Glomerular endothelial cell (primary cell): Measurements from ENCODE around the gene B3GNT8. TPM values are rescaled to one million over a fixed set of nuclear protein-coding genes. Genes with fewer than 3 reads are reported as not detected.
"Not testable (repeated sequence)": the region's sequence is repeated elsewhere in the genome, so short reads cannot be mapped to it uniquely, and the experiment has no call there.

Experiments
- DNase-seq: peaks from one replicate; pipeline ENCODE4 v3.0.0-alpha.2; 2011; ENCODE audit warnings: low read depth, low spot score; ENCODE audit errors: extremely low read depth
- total RNA-seq: library from RNA; depleted of rRNA; stranded (reverse); fragments of >200 nt; gene quantifications from 2 replicates; pipeline ENCODE4 v1.2.3, GENCODE V29; 2015

Gene B3GNT8
- total RNA-seq, 1 donor from 2014 or later = 5.5 TPM

DNA sequence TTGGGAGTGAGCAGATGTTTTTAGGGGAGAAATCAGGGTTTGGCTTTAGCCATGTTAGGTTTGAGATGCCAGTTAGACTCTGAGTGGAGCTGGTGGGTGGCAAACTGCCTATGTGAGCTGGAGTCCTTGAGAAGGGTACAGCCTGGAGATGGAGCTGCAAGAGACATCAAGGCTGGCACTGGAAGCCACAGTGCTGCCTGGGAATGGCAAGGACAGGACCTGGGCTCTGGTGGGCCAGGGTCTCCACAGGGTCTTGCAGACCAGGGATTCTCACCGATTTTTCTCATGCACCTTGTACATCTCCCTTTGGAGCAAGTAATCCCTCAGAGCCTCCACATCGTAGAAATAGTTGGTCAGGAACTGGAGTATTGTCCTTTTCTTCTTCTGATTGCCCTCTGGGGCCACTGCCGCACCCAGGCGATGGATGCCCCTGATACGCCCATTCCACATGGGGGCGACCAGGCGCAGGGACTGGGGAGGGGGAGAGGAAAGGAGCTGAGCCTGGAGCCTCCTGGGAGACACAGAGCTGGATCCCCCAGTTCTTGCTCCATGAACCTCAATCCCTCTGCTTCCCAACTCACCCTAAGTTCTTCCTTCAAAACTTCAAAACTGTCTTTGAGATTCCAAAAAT is 10.9 kb upstream of the B3GNT8 start:
- no peak for DNase-seq

DNA sequence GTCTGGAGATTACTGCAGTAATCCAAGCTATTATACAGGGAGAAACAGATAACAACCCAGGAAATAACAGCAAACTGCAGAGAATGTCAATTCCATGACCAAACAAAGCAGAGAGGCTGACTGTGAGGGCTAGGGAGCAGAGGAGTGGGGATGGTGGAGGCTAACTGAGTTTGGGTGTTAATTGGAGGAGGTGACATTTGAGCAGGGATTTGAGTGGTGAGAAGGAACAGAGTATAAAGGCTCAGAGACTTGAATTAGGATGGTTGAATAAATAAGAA is 9.4 kb upstream of the B3GNT8 start:
- DNase-seq = no peak

GRCh38 chr19:41435936-41436673 is 8.9 kb upstream of the B3GNT8 start:
- no peak for DNase-seq

DNA sequence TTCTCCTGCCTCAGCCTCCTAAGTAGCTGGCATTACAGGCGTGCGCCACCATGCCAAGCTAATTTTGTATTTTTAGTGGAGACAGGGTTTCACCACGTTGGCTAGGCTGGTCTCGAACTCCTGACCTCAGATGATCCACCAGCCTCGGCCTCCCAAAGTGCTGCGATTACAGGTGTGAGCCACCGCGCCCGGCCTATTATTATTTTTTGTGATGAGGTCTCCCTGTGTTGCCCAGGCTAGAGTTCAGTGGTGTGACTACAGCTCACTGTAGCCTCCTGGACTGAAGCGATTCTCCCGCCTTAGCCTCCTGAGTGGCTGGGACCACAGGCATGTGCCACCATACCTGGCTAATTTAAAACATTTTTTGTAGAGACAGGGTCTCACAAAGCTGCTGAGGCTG is 8.2 kb upstream of the B3GNT8 start:
- not testable (repeated sequence) for DNase-seq

GRCh38 chr19:41434450-41434849 is 7.3 kb upstream of the B3GNT8 start:
- DNase-seq = no peak

DNA sequence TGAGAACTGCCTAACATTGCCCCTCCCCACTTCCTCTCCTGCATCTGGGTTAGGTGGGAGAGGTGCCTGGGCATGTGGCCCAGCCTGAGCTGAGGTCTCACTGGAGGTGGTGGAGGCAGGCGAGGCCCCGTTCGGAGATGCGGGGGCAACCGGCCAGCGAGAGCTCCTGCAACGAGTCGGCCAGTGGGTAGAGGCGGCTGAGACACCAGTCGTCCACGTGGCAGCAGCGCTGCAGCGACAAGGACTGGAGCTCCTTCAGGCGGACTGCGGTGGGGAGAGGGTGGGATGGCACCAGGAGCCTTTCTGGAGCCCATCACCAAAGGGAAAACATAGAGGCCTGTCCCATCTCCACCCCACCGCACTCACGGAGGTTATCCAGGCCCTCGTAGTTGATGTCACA is 6.0 kb upstream of the B3GNT8 start:
- no peak for DNase-seq

DNA sequence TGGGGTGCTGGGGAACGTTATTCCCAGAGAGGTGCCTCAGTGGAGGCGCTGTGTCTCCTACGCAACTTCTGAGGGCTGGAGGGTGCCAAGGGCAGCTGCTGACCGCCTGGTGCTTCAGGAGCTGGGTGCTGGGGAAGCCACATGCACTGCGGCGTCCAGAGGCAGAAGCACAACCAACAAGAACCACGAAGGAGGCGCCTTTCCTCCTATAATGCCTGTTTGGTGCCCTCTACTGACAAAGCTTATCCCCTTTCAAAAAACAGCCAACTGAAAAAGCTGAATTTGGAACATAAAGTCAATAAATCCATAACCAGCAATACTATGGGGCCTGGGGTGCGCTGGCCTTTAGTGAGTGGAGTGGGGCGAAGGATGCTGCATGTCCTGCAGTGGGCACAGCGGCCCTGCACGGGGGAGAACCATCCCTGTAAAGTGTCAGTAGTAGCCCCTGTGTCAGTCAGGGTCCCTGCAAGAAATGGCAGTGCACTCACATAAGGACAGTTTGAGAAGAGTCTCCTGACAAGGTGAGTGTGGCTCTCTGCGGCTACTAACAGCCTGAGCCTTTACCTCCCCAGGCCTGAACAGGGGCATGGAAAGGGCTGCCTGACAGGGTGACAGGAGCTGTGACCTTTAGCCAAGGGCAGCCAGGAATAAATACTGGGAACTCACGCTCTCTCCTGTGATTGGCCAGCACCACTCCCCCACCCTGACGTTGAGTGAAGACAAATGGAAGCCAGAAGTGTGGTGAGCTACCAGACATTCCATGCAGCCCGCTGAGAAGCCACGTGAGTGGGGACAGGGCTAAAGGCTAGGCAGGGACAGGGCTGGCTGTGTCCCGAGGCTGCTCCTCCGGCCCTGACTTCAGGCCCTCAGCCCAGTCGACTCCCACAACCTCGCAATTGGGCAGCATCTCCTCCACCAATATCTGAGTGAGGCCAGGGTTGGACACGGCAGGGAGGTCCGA is 4.5 kb upstream of the B3GNT8 start:
- no peak for DNase-seq

- DNase-seq = no peak
Measured at GRCh38 chr19:41430922-41431321, 3.7 kb upstream of the B3GNT8 start.

DNA sequence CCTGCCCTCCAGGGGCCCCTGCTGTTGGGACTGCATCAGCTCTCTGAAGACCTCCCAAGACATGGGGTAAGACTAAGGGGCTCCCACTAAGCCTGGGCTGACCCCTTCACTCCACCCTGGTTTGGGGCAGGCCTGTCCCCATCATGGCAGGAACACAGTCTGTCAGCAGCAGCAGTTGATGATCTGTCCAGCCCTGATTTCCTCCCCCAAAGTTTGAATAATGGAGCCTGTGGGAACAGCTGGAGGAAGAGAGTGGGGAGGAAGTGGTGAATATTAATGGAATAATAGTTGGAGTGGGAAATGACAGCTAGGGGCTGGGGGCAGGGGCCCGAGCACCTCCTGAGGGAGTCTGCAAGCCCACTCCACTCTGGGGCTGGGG is 1.3 kb upstream of the B3GNT8 start:
- DNase-seq = no peak

DNA sequence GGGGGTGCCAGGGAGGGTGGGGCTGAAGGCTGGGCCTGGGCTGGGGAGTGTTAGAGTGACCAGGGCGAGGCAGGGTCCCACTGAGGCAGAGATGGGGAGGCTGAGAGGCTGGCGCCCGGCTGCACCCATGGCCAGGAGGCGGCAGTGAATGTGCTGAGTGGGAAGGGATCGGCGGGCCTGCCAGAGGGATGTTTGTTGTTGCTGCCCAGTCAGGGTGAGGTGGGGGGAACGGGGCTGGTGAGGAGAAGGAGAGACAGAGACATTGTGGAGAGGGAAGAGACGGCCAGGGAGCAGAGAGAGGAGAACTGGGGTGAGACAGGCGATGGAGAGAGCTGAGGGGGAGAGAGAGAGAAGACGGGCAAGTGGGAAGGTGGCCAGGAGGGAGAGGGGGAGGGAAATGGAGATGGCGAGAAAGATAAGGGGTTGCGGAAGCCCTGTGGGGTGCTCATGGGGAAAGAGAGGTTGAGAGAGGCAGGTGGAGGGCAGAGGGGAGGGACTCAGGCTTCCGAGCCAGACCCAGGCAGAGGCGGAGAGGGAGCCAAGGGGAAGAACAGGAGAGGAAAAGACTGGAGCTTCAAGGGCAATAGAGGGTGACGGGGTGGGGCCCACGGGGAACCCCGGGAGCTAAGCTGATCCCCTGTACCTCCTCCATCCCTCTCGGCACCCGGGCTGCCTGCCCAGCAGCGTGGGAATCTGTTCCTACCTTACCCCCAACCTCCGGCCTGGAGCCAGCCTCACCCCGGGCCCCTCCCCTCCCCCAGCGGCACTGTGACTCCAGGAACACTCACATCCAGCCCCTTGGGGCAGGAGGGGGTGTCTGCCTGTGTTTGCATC is 690 bp upstream of the B3GNT8 start:
- no peak for DNase-seq

DNA sequence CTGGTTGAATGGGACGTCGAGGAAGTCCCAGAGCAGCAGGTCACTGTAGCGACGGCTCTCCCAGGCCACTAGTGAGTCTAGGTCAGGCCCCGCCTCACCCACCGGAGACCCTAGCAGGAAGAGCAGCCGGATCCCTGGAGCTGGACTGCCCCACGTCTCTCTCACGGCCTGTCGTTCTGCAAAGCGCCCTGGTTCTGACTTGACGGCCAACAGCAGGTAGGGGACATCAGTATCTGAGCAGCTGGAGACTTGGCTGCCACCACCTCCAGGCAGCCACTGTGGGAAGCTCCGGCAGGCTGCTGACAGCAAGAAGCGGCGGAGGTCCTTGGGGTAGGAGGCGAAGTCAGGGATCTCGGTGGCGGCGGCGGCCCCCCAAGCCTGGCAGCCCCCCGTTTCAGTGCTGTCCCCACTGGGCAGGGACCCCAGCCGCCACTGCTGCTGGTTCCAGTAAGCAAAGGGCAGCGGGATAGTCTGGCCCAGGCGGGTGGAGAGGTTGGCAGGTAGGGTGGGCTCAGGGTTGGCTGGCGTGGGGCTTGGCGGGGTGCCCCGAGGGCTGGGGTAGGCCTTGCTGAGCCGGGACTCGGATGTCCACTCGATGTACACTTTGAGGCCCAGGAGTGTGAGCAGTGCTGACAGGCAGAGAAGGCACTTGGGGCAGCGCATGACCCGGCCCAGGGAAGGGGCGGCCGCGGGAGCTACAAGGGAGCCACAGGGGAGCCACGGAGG is 895 bp downstream of the B3GNT8 start:
- DNase-seq = no peak

DNA sequence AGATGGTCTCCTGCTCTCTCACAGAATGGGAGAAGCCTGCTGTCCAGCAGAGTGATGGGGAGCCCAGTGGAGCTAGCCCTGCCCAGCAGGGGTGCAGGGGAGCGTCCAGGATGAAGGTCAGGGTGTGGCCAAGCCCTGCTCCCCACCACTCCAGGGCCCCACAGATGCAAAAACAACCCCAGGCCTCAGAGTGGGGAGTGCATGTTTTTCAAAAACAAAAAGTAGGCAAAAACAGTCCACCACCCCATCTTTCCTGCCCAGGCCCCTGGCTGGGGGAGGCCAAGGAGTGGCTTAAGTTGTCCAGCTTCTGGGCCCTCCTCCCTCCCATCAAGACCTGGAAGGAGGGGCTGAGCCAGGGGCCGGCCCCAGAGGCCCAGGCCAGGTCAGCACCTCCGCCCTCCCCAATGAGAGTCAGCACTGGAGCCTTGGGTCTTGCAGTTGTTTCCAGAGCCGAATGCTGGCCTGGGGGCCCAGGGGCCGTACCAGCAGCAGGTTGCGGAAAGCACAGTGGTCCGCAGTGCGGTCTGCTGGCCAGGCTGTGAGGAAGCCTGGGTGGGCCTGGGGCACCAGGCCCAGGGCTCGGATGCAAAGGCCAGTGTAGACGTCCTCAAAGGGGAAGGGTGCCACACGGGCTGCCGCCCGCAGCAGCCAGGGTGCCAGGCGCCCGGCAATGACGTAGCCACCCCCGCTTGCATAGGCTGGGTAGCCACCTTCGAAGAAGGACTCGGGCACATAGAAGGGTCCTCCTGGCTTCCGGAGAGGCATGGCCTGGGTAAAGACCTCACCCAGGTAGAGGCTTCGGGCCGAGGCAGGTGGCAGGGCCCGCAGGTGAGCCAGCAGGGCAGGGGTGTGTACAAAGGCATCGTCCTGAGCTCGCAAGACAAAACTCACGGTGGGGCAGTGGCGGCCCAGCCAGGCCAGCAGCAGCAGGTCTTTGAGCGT is 1.7 kb downstream of the B3GNT8 start:
- DNase-seq = no peak

- DNase-seq = no peak
Measured at GRCh38 chr19:41424335-41425173, 2.6 kb downstream of the B3GNT8 start.

DNA sequence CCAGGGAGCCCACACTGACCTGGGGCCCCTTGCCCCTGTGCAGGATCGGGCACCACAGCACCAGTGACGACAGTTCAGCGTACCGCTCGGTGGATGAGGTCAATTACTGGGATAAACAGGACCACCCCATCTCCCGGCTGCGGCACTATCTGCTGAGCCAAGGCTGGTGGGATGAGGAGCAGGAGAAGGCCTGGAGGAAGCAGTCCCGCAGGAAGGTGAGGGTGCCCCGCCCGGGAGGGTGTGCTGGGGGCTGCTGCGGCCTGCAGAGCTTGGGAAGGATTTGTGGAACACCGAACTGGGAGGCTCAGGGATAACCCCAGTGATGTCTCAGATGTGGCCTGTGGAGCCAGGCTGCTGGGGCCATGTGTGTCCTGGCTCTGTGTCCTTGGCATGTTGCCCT is 4.2 kb downstream of the B3GNT8 start:
- no peak for DNase-seq

- DNase-seq = no peak
Measured at GRCh38 chr19:41422456-41422855, 4.7 kb downstream of the B3GNT8 start.

GRCh38 chr19:41421973-41422372 is 5.2 kb downstream of the B3GNT8 start:
- DNase-seq = no peak

DNA sequence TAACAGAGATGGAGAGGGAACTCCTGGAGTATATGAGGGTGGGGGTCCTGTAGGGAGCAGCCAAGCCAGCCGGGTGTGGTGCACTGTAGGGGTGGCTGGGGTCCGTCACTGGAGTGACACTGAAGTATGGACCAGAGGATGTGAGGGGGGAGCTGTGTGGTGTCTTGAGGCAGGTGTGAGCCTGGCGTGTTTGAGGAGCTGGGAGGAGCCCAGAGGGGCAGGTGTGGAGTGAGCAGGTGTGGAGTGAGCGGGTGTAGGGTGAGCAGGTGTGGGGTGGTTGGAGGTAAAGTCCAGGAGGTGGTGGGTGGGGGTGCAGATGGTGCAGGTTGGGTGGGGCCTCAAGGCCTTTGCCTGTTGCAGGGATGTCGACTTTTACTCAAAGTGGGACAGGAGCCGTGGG is 5.9 kb downstream of the B3GNT8 start:
- DNase-seq = no peak
